HG03095 (cell line): ENCODE measurements around the gene OR8S1.
A peak's percentile ranks its signal among the peaks of the same experiment; 100 is the strongest.
"Not testable (repeated sequence)": the region's sequence is repeated elsewhere in the genome, so short reads cannot be mapped to it uniquely, and the experiment has no call there.

Source experiments
- ATAC-seq: cut with Tn5 transposase; IDR thresholded peaks from one replicate; pipeline ENCODE4 v1.9.1; 2021; ENCODE audit warnings: moderate library complexity; ENCODE audit not compliant: unreplicated experiment

The OR8S1 gene, protein sequence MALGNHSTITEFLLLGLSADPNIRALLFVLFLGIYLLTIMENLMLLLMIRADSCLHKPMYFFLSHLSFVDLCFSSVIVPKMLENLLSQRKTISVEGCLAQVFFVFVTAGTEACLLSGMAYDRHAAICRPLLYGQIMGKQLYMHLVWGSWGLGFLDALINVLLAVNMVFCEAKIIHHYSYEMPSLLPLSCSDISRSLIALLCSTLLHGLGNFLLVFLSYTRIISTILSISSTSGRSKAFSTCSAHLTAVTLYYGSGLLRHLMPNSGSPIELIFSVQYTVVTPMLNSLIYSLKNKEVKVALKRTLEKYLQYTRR

DNA sequence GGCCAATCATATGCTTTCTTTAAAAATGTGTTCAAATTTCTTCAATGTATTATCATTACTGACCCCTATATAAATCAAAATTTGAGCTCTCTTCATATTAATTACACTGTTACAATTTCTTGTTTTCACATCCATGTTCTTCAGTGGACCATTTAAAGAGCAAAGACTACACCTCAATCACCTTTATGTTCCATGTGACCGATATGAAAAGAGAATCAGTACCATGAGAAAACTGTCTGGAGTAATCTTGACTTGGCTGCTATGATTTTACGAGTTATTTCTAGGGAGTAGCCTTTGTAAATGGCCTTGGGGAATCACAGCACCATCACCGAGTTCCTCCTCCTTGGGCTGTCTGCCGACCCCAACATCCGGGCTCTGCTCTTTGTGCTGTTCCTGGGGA lies at the start of gene OR8S1:
Gene OR8S1 (plus strand): TSS at position 301 of the 400 bp plus-strand sequence. CDS start 0 bp downstream, at position 301.
- ATAC-seq, result no peak

DNA sequence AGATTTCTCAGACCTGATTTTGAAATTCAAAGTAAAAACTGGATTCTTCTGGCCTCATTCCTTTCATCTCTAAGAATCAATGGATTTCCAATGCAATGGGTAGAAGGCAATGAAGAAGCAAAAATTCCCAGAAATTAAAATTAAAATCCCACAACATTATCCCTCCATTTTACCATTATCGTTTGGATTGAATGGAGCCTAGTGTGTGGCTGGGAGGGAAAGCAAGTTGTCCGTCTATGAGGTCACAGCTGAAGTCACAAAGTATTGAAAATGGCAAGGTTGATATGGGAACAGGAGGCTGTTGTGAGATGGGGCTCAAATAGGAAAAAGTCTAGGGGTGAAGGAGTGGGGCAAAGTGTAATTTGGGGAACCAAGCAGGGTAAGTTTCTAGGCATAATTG lies 43.2 kb upstream of the OR8S1 start, which contains the start of gene C12orf54:
Gene C12orf54 (plus strand): TSS at position 301 of the 400 bp plus-strand sequence. CDS start 799 bp downstream, outside the sequence.
- no peak for ATAC-seq

DNA sequence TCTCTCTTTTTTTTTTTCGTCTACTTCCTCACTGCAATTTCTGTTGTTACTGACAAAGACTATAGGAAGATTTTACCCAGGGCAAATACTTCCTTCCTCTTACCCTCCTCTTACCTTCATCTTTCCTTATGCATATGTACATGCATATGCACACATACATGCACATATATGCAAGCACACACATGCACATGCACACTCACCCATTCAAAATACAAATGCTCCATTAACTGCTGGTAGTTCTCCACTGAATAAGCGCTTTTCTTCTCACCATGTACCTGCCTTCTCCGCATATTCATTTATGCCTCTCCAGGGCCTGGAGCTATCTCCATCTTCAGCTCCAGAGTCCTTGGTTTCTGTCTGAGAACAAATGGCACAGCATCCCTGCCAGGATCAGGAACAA lies 42.5 kb upstream of the OR8S1 start:
- no peak for ATAC-seq

DNA sequence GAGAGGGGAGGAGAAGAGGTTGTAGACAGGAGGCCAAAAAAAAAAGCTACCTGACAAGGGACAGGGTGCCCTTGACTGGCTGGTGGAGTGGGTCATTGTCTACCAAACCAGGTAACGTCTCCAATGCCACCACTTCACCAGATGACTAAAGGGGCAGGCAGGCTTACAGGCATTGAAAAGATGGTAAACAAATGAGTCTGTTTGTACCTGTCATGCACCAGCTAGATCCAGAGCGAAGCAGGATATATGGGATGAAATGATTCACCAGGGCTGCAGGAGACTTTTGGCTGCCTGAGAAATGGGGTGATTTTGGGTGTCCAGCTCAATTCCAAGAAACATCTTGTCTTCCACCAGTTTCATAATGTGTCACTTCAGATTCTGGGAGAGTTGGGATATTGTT lies 39.2 kb upstream of the OR8S1 start:
- no peak for ATAC-seq

DNA sequence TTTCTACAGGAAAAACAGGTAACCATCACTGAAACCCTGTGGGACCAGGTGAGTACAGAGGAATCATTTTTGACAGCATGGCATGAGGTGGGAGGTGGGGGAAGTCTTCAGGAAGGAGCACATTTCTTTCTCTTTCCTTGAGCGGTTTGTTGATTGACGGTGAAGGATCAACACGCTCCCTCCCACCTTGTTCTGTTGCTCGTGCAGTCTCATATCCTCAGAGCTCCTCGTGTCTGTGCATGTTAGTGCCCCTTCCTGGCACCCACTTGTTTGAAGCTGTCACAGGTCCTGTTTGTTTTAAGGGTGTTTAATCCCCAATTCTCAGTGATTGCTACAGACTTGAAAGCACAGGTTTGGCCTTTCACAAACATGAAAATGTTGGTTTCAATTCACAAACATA lies 38.8 kb upstream of the OR8S1 start:
- ATAC-seq, result no peak

DNA sequence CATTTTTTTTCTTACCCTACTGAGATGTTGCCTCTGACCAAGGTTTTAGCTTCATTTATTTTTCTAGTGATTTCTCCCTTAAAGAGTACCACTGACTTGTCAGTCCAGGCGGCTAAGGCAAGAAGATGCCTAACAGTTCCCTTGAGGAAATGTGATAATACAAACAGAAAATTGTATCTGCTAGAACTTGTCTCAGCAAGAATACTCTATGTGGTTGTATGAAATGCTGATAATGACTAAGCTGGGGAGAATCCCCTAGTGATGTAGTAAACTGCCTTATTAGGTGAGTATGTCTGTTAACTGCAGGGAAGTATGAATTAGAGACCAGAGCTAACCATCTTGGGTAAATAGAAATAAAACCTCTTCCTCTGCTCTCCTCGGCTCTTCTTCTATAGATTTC lies 36.4 kb upstream of the OR8S1 start:
- peak; percentile 98 for ATAC-seq

DNA sequence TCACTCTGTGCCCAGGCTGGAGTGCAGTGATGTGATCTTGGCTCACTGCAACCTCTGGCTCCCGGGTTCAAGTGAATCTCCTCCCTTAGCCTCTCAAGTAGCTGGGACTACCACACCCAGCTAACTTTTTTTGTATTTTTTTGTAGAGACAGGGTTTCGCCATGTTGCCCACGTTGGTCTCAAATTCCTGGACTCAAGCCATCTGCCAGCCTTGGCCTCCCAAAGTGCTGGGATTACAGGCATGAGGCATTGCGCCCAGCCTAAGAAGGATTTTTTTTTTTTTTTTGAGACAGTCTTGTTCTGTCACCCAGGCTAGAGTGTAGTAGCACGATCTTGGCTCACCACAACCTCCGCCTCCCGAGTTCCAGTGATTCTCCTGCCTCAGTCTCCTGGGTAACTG lies 36.0 kb upstream of the OR8S1 start:
- ATAC-seq, result not testable (repeated sequence)

DNA sequence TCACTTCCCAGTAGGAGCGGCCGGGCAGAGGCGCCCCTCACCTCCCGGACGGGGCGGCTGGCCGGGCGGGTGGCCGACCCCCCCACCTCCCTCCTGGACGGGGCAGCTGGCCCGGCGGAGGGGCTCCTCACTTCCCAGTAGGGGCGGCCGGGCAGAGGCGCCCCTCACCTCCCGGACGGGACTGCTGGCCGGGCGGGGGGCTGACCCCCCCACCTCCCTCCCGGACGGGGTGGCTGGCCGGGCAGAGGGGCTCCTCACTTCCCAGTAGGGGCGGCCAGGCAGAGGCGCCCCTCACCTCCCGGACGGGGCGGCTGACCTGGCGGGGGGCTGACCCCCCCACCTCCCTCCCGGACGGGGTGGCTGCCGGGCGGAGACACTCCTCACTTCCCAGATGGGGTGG lies 25.2 kb upstream of the OR8S1 start:
- ATAC-seq, result not testable (repeated sequence)

DNA sequence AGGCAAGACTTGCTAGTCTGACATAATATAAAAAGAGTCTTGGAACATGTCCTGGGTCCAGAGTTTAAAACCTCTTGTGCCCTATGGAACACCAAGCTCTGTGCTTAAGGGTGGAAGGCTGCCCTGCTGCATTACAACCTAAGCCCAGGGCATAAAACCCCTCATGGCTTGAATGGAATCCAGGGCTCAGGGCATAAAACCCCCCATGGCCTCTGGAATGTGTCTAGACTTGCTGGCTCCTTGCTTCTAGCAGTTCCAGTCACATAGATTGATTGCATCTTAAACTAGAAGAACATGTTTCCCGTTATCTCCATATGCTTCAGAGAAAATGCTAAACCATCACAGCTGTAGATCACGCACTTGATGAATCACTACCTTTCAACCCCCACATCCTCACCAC lies 18.6 kb upstream of the OR8S1 start:
- not testable (repeated sequence) for ATAC-seq

DNA sequence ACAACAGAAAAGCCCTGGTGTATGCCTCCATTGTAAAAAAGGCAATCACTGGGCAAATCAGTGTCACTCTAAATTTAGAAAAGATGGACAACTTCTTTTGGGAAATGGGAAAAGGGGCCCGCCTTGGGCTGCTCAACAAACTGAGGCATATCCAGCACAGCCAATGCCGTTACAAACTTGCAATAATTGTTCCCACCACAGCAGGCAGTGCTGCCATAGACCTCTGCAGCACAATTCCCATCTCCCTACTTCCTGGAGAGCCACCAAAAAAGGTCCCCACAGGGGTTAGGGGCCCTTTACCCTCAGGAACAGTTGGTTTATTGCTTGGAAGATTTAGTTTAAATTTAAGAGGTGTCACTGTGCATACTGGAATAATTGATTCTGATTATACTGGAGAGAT lies 16.4 kb upstream of the OR8S1 start:
- ATAC-seq, result no peak

DNA sequence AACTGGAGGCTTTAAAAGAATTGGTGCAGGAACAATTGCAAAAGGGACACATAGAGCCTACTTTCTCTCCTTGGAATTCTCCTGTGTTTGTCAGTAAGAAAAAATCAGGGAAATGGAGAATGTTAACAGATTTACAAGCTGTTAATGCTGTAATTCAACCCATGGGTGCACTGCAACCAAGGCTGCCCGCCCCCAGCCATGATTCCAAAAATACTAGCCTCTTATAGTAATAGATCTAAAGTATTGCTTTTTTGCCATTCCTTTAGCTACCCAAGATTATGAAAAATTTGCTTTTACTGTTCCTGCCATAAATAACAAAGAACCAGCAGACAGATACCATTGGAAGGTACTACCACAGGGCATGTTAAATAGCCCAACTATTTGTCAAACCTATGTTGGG lies 15.3 kb upstream of the OR8S1 start:
- ATAC-seq, result no peak

DNA sequence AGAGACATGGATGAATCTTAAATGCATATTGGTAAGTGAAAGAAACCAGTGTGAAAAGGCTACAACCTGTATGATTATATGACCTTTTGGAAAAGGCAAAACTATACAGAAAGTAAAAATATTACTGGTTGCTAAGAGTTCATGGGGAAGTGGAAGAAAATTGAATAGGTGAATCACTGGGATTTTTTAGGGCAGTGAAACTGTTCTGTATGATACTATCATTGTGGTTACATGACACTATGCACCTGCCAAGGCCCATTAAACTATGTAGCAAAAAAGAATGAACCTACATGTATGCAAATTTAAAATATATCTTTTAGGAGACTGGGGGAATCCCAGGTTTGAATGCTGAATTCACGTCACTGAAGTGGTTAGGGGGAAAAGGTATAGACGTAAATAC lies 12.6 kb upstream of the OR8S1 start:
- ATAC-seq, result peak; percentile 91

DNA sequence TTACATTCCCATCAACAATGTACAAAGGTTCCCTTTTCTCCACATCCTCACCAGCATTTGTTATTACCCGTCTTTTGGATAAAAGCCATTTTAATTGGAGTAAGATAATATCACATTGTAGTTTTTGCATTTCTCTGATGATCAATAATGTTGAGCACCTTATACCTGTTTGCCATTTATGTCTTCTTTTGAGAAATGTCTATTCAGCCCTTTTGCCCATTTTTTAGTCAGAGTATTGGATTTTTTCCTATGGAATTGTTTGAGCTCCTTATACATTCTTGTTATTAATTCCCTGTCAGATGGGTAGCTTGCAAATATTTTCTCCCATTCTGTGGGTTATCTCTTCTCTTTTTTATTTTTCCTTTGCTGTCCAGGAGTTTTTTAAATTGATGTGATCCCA lies 10.7 kb upstream of the OR8S1 start:
- no peak for ATAC-seq

DNA sequence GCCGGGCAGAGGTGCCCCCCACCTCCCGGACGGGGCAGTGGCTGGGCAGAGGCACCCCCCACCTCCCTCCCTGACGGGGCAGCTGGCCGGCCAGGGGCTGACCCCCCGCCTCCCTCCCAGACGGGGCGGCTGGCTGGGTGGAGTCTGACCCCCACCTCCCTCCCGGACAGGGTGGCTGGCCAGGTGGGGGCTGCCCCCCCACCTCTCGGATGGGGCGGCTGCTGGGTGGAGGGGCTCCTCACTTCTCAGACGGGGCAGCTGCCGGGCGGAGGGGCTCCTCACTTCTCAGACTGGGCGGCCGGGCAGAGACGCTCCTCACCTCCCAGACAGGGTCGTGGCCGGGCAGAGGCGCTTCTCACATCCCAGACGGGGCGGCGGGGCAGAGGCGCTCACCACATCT lies 5.1 kb upstream of the OR8S1 start:
- not testable (repeated sequence) for ATAC-seq

DNA sequence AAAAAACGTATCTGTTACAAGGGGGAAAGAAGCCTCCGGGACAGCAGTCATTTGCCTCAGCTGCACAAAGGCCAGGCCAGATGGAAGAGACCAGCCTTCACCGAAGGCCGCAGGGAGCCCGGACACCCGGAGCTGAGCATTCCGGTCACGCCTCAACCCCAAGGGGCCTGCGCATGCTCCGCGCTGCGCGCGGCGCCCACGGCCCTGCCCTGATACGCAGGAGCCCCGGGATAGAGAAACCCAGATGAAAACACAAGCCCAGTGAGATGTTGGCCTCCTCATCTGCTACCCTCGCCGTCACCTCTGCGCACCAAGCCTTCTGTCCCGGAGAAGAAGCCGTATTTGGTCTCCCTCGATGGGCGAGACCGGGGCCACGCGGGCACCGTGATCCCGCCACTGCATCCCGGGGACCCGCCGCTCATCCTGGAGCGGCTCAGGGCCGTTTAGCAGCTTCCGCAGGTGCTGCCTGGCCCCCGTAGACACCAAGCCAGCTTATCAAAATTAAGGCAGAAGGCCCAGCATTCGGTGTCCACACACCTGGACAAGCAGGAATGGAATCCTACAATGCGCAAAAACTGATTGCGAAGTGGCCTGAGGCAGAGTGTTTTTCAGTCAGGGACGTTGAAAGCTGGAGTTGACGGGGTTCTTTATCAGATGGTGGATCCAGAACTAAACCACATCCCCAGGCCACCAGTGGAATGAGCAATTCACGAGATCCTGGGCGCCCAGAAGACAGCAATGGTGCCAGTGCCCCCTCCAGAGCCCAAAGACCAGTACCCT lies 2.6 kb downstream of the OR8S1 start:
- no peak for ATAC-seq

DNA sequence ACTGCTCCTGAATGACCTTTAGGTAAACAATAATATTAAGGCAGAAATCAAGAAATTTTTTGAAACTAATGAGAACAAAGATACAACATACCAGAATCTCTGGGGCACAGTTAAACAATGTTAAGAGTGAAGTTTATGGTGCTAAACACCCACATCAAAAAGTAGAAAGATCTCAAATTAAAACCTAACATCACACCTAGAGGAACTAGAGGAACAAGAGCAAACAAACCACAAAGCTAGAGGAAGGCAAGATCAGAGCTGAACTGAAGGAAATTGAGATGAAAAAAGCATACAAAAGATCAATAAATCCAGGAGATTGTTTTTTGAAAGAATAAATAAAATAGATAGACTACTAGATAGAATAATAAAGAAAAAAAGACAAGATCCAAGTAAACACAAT lies 7.2 kb downstream of the OR8S1 start:
- ATAC-seq, result no peak

DNA sequence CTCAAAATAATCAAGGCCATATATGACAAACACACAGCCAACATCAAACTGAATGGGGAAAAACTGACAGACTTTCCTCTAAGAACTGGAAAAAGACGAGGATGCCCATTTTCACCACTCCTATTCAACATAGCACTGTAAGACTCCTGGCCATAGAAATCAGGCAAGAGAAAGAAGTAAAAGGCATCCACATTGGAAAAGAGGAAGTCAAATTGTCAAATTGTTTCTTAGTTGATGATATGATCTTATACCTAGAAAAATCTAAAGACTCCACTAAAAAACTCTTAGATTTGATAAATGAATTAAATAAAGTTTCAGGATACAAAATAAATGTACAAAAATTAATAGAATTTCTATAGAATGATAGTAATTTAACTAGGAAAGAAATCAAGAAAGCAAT lies 11.2 kb downstream of the OR8S1 start:
- ATAC-seq, result no peak

DNA sequence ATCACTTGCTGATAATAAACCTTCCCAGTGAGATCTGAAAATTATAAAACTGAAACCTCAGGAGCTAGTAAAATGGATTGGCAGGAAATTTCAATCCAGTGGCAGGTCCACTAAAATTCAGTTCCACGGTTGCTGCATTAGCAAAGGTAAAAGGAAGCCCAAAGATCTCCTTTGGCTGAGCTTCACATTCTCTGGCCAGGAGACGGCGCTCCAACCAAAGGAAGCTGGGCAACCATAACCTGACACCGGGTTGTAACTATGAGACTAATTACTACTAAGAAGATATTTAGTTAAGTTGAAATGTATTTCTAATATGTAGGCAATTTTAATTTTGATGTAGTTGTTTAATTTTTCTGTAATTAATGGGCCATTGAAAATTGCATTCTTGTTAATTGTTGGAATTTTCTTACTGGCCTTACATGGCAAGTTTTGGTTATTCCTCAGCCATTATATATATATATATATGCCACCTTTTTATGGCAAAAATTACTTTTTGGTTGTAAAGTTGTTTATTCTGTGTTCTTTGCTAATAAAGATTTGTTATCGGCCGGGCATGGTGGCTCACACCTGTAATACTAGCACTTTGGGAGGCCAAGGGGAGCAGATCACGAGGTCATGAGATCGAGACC lies 17.0 kb downstream of the OR8S1 start:
- no peak for ATAC-seq

DNA sequence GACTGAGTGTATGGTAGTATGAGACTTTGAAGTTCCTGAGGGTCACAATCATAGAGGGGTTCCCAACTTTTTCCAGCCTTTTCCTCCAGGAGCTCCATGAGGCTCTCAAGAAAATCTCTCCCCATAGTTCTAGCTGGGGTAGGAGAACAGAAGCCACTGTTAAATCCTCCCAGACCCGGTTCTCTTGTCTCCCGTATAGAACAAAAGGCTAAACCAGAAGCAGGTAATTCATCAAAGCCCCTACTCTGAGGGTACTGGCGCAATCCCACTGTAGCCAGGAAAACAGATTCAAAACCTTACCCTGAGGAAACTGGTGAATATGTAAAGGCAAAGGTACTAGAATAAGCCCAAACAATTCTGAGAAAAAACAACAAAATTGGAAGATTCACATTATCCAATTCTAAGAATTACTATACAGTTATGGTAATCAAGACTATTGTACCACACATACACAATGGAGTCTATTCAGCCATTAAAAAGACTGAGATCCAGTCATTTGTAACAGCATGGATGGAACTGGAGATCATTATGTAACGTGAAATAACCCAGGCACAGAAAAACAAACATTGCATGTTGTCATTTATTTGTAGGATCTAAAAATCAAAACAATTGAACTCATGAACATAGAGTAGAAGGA lies 20.5 kb downstream of the OR8S1 start:
- ATAC-seq, result no peak

DNA sequence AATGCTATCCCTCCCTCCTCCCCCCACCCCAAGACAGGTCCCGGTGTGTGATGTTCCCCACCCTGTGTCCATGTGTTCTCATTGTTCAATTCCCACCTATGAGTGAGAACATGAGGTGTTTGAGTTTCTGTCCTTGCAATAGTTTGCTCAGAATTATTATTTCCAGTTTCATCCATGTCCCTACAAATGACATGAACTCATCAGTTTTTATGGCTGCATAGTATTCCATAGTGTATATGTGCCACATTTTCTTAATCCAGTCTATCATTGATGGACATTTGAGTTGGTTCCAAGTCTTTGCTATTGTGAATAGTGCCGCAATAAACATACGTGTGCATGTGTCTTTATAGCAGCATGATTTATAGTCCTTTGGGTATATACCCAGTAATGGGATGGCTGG lies 21.6 kb downstream of the OR8S1 start:
- not testable (repeated sequence) for ATAC-seq

DNA sequence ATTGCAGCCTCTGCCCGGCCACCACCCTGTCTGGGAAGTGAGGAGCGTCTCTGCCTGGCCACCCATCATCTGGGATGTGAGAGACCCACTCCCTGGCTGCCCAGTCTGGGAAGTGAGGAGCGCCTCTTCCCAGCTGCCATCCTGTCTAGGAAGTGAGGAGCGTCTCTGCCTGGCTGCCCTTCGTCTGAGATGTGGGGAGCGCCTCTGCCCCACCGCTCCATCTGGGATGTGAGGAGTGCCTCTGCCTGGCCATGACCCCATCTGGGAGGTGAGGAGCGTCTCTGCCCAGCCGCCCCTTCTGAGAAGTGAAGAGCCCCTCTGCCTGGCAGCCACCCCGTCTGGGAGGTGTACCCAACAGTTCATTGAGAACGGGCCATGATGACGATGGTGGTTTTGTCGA lies 26.2 kb downstream of the OR8S1 start:
- ATAC-seq, result not testable (repeated sequence)
